GM18520 (cell line): ENCODE results near the gene PPM1N.

Source experiments
- ATAC-seq: cut with Tn5 transposase; IDR thresholded peaks from one replicate; pipeline ENCODE4 v1.9.1; 2021; ENCODE audit not compliant: unreplicated experiment

Gene PPM1N

GRCh38 chr19:45469945-45470761 is 28.1 kb upstream of the PPM1N start:
- no peak for ATAC-seq

GRCh38 chr19:45470762-45471081 is 27.5 kb upstream of the PPM1N start:
- ATAC-seq: no peak

- ATAC-seq: no peak
Observed at GRCh38 chr19:45471111-45471930, 26.9 kb upstream of the PPM1N start.

DNA sequence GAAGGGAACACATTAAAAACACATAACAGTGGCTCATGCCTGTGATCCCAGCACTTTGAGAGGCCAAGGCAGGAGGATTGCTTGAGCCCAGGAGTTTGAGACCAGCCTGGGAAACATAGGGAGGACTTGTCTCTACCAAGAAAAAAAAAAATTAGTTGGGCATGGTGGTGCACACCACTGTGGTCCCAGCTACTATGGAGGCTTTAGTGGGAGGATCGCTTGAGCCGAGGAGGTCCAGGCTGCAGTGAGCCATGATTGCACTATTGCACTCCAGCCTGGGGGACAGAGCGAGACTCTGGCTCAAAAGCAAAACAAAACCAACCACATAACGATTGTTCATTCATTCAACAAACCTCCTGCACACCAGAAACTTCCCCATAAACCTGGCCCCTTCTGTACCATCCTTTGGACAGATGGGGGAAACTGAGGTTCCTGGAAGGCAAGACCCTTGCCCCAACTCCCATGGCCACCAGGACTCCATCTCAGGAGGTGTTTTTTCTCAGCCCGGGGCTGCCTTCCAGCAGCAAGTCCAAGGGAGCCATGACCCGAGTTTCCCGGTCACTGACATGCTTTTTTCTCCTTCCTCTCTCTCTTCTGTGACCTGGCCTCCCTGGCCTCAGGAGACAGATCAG is 26.2 kb upstream of the PPM1N start:
- no peak for ATAC-seq

DNA sequence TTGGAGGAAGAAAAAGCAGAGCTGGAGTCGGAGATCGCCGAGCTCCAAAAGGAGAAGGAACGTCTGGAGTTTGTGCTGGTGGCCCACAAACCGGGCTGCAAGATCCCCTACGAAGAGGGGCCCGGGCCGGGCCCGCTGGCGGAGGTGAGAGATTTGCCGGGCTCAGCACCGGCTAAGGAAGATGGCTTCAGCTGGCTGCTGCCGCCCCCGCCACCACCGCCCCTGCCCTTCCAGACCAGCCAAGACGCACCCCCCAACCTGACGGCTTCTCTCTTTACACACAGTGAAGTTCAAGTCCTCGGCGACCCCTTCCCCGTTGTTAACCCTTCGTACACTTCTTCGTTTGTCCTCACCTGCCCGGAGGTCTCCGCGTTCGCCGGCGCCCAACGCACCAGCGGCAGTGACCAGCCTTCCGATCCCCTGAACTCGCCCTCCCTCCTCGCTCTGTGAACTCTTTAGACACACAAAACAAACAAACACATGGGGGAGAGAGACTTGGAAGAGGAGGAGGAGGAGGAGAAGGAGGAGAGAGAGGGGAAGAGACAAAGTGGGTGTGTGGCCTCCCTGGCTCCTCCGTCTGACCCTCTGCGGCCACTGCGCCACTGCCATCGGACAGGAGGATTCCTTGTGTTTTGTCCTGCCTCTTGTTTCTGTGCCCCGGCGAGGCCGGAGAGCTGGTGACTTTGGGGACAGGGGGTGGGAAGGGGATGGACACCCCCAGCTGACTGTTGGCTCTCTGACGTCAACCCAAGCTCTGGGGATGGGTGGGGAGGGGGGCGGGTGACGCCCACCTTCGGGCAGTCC is 25.5 kb upstream of the PPM1N start:
- no peak for ATAC-seq

GRCh38 chr19:45473367-45473681 is 24.9 kb upstream of the PPM1N start:
- ATAC-seq: no peak

GRCh38 chr19:45473682-45474605 is 24.3 kb upstream of the PPM1N start:
- ATAC-seq: no peak

- no peak for ATAC-seq
Observed at GRCh38 chr19:45474606-45475521, 23.4 kb upstream of the PPM1N start.

DNA sequence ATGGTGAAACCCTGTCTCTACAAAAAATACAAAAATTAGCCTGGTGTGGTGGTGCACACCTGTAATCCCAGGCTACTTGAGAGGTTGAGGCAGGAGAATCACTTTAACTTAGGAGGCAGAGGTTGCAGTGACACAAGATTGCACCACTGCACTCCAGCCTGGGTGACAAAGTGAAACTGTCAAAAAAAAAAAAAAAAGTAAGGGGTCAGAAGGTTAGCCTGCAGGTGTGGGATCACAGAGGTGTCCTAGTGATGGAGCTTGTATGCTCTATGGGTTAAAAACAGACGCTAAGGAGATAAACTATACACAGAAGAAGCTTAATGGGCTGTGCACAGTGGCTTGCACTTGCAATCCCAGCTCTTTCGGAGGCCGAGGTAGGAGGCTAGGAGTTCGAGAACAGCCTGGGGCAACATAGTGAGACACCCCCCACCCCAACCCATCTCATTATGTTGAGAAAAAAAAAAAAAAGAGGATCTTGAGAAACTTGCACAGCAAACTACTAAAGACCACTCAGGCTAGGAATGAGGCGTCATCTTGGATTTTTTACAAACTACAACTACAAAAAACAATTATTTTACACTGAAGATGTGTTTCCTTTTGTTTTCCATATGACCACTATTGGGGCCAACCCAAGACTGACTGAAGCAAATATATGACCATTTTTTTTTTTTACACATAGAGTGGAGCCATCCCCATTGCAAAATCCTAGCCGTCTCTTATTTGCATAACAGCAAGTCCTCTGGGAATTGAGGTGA is 22.5 kb upstream of the PPM1N start:
- ATAC-seq: no peak

- no peak for ATAC-seq
Observed at GRCh38 chr19:45476304-45476703, 21.9 kb upstream of the PPM1N start.

DNA sequence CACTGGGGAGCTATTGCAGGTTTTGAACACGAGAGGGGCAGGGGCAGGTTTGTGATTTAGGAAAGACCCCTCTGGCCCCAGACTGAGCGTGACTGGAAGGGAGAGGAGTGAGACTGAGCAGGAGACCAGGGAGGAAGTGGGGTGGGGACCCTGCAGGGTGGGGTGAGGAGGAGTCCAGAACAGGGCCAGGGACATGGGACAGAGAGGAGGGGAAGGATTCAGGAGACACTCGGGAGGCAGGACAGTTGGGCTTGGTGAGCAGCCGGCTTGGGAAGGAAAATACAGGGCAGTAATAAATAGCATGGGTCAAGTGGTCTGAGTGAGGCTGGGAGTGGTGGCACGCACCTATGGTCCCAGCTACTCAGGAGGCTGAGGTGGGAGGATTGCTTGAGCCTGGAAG is 21.1 kb upstream of the PPM1N start:
- no peak for ATAC-seq

GRCh38 chr19:45477713-45478453 is 20.4 kb upstream of the PPM1N start:
- no peak for ATAC-seq

DNA sequence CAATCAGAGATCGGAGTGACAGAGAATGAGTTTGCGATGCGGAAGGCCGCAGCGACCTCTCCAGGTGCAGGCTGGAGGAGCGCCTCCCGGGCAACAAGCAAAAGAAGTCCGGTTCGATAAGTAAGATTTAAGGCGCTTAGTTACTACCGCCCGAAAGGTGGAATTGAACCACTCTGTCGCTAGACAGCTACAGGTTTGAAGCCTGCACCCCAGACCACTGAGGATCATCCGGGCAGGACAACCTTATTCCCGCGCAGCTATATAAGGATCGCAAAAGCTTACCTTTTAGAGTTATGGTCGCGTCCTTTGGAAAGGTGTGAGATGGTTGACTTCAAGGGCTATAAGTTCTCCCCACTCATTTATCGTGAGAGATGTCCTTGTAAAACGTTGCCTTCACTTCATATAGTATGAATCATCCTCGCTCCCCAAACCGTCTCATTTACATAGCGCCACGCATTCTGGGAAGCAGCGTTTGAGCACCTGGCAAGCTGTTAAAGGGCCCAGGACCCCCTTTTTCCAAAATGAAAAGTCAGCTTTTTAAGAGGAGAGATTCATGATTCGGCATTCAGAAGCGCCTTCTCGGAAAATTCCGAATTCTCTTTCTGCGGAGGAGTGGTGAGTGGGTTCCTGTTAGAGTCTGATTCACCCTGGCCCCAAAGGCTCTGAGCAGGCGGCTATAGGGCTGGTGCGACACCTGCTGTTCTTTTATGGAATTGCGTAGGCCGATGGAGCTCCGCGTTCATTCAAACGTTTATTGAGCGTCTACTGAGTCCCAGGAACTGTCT is 19.6 kb upstream of the PPM1N start:
- ATAC-seq: peak; percentile 66

- ATAC-seq: no peak
Observed at GRCh38 chr19:45483033-45483432, 15.2 kb upstream of the PPM1N start.

GRCh38 chr19:45484273-45484945 is 13.8 kb upstream of the PPM1N start:
- ATAC-seq: no peak

GRCh38 chr19:45485305-45486077 is 12.8 kb upstream of the PPM1N start:
- ATAC-seq: peak; percentile 97
